Adrenal gland (tissue), 12 donors: ENCODE data around the gene UGT1A3. TPM values are rescaled to one million over a fixed set of nuclear protein-coding genes. Genes with fewer than 3 reads are reported as not detected.

Source experiments
- DNase-seq, 7 donors: peaks; one replicate each; pipeline ENCODE4 v3.0.0-alpha.2; 2019 to 2020
- H3K27ac ChIP-seq, 5 donors: fragments of 200-600 bp; sonication (generic) in 4 of 5; 1 replicate in 3 of 5; 2 replicates in 2 of 5; pipeline versions ENCODE4 v1.5.1 to v1.8.0; 2016 to 2020; ENCODE audit warnings: mild to moderate bottlenecking in 1 of 5
- H3K27me3 ChIP-seq: fragments of 200-600 bp; 2 replicates; pipeline ENCODE4 v1.8.0; 2021
- H3K36me3 ChIP-seq, 2 donors: fragments of 200-600 bp; replicated peaks in 1 of 2; 1 replicate in 1 of 2; 2 replicates in 1 of 2; pipeline versions ENCODE4 v1.5.1 to v1.8.0; 2018 to 2022
- H3K4me1 ChIP-seq, 2 donors: fragments of 200-600 bp; replicated peaks in 1 of 2; 1 replicate in 1 of 2; 2 replicates in 1 of 2; pipeline versions ENCODE4 v1.5.1 to v1.8.0; 2018 to 2021
- H3K4me3 ChIP-seq, 4 donors: fragments of 200-600 bp; sonication (generic) in 3 of 4; one replicate each; pipeline ENCODE4 v1.5.1; 2016 to 2018
- H3K9me3 ChIP-seq, 3 donors: fragments of 200-600 bp; sonication (generic) in 1 of 3; replicated peaks in 1 of 3; 1 replicate in 2 of 3; 2 replicates in 1 of 3; pipeline versions ENCODE4 v1.5.1 to v1.8.0; 2016 to 2021
- CTCF ChIP-seq, 6 experiments: fragments of 450-650 bp in 4 of 6; fragments of 200-600 bp in 2 of 6; sonication (generic) in 1 of 6; IDR thresholded peaks; 1 replicate in 5 of 6; 2 replicates in 1 of 6; pipeline versions ENCODE4 v1.5.1 to v1.8.0; 2016 to 2021; ENCODE audit warnings: antibody characterized with exemption in 6 of 6, mild to moderate bottlenecking in 2 of 6, moderate library complexity in 1 of 6
- POLR2A ChIP-seq, 2 donors: fragments of 450-650 bp; IDR thresholded peaks; one replicate each; pipeline ENCODE4 v1.6.1; 2017; ENCODE audit warnings: antibody characterized with exemption in 2 of 2, mild to moderate bottlenecking in 2 of 2, moderate library complexity in 1 of 2
- WGBS, 4 donors: extraction: QIAGEN DNeasy Blood & Tissue Kit in 2 of 4; methylation state at CpG; one replicate each; pipeline versions ENCODE4 v1.1.5 to v1.1.7; 2013 to 2017; 5-methylcytosine and 5-hydroxymethylcytosine counted together
- intact Hi-C, 2 donors: fragments of 100-400 bp; cut with DNase I; formaldehyde crosslinking; loops; one replicate each; pipeline versions ENCODE4 v1.14.1 to v1.15.0; 2022 to 2023
- polyA plus RNA-seq, 3 donors: library from polyadenylated mRNA; stranded (reverse); fragments of 200-250 nt in 2 of 3; fragments of 350-450 nt in 1 of 3; fragmentation: Illumina TruSeq in 1 of 3; extraction: RNeasy Lipid Tissue Mini Kit (QIAGEN cat#74804) in 1 of 3; gene quantifications; one replicate each; pipeline ENCODE4 v1.2.3, GENCODE V29; 2013 to 2014
- total RNA-seq, 9 donors: library from RNA; depleted of rRNA in 4 of 9; stranded (reverse); fragments of >200 nt in 4 of 9; fragments of 120-200 nt in 1 of 9; fragmentation: NEBNext Ultra II Directional in 1 of 9; extraction: Animal tissue kit (Norgen Biotek cat#: 25700) in 1 of 9; gene quantifications; one replicate each; pipeline versions ENCODE4 v1.1.0 to v1.2.4, GENCODE V29; 2013 to 2023
- donor health status: healthy with polysubstance abuse.
- donor health status: Bipolar disorder and iron deficiency.
- donor health status: DM: yes; HTN: yes; CAD: no.
- donor health status: DM: no; HTN: no; CAD: no.
- donor health status: DM: no; HTN: no; CAD: no.
- donor health status: DM: yes; HTN: yes; CAD: no.

UGT1A3 gene
- total and polyA plus RNA-seq, 12 donors: not detected

DNA sequence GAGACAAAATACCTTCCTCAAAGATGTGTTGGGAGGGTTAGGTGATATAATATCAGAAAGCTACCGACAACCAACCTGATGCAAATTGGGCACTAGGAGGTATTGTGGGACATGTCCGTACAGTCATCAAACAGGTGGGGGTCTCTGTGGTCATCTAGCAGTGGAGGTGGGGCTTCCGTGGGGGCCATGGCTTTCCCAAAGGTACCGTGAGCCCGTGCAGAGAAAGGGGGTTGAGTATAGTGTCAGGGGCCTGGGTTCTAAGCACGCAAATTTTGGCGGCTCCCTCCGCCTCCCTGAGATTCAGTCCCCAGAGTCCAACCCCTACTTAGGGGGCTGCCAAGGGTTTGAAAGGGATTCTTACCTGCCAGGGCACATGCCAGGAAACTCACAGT, 92.9 kb downstream of the UGT1A3 start:
- H3K27me3 ChIP-seq: no peaks in the 10 kb centered on the region
- H3K9me3 ChIP-seq: no peaks in the 10 kb centered on the region
- no peaks in the 10 kb centered on the region for H3K36me3 ChIP-seq
- no peak overlapping the region for H3K27ac ChIP-seq
- WGBS, 4 donors: 86 to 95% (median 91%) methylated on average over 5 to 8 of the region's 8 CpGs
- no peak overlapping the region for H3K4me3 ChIP-seq
- no peaks in the 10 kb centered on the region for H3K4me1 ChIP-seq
- intact Hi-C loops: no loop called here
- TF ChIP-seq POLR2A (IDR thresholded peaks at IDR 0.05): no peak
- TF ChIP-seq CTCF (IDR thresholded peaks at IDR 0.05): no peak
- DNase-seq: no peak

DNA sequence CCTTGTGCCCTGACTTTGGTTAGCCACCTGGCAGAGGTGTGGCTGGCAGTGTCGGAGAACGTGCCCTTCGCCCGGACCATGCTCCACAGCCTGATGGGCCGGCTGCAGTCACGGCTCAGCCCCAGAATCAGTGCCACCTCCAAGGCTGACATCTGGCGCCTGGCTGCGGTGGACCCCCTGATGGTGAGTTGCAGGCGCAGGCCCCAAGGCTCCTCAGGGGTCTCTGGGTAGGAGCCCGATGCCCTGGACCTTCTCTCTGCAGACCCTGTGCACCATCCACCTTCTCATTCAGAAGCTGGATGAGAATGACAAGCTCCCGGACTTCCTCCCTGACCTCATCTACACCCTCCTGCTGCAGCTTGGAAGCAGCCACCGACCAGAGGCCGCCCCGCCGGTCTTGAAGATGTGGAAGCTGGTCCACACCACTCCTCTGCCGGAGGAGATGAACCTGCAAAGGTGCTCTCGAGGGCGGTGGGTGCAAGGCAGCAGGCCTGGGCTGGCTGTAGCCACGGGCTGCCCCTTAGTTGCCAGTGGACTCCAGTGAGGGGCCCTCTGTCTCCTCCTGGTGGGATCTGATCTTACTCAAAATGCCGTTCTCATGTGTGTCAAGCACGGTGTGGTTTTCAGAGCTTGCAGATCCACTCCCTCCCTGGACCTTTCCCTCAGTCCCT, 93.4 kb downstream of the UGT1A3 start:
- no peaks in the 10 kb centered on the region for H3K36me3 ChIP-seq
- TF ChIP-seq POLR2A (IDR thresholded peaks at IDR 0.05): no peak
- TF ChIP-seq CTCF (IDR thresholded peaks at IDR 0.05): no peak
- no peaks in the 10 kb centered on the region for H3K4me1 ChIP-seq
- H3K27me3 ChIP-seq: no peaks in the 10 kb centered on the region
- no peak for DNase-seq
- no peaks in the 10 kb centered on the region for H3K9me3 ChIP-seq
- WGBS, 4 donors: 85 to 93% (median 87%) methylated on average over 3 to 21 of the region's 21 CpGs
- intact Hi-C loops: no loop called here
- H3K27ac ChIP-seq: no peak overlapping the region
- no peak overlapping the region for H3K4me3 ChIP-seq

Other genes with a start within 250 kb of the UGT1A3 start
- 10 to 100 TPM; 29.9 to 64.7 (median 44.1) TPM for gene USP40, start 162.3 kb upstream of the UGT1A3 start, total RNA-seq
- 10 to 100 TPM; 25.1 to 98.7 (median 85.4) TPM for gene USP40, start 162.3 kb upstream of the UGT1A3 start, polyA plus RNA-seq
- gene UGT1A8, start 111.4 kb upstream of the UGT1A3 start, total RNA-seq: not detected
- gene UGT1A8, start 111.4 kb upstream of the UGT1A3 start, polyA plus RNA-seq: under 1 TPM in 1 of 3 donors, not detected in 2; 0.05 TPM
- not detected for gene UGT1A10, start 92.6 kb upstream of the UGT1A3 start, total RNA-seq
- gene UGT1A10, start 92.6 kb upstream of the UGT1A3 start, polyA plus RNA-seq: not detected
- not detected for gene UGT1A9, start 57.1 kb upstream of the UGT1A3 start, total RNA-seq
- gene UGT1A9, start 57.1 kb upstream of the UGT1A3 start, polyA plus RNA-seq: not detected
- 10 to 100 TPM in 1 of 9 donors, 1 to 10 TPM in 1, under 1 TPM in 5, not detected in 2; 0.11 to 10.1 (median 0.94) TPM for gene UGT1A7, start 47.1 kb upstream of the UGT1A3 start, total RNA-seq
- gene UGT1A7, start 47.1 kb upstream of the UGT1A3 start, polyA plus RNA-seq: under 1 TPM in 2 of 3 donors, not detected in 1; 0.33 to 0.74 TPM
- not detected for gene UGT1A6, start 36.2 kb upstream of the UGT1A3 start, total RNA-seq
- gene UGT1A6, start 36.2 kb upstream of the UGT1A3 start, polyA plus RNA-seq: under 1 TPM in 1 of 3 donors, not detected in 2; 0.16 TPM
- gene UGT1A5, start 16.1 kb upstream of the UGT1A3 start, total RNA-seq: under 1 TPM in 1 of 9 donors, not detected in 8; 0.43 TPM
- gene UGT1A5, start 16.1 kb upstream of the UGT1A3 start, polyA plus RNA-seq: not detected
- under 1 TPM in 1 of 9 donors, not detected in 8; 0.36 TPM for gene UGT1A4, start 10.3 kb upstream of the UGT1A3 start, total RNA-seq
- gene UGT1A4, start 10.3 kb upstream of the UGT1A3 start, polyA plus RNA-seq: not detected
- gene UGT1A1, start 31.2 kb downstream of the UGT1A3 start, total RNA-seq: under 1 TPM in 1 of 9 donors, not detected in 8; 0.52 TPM
- under 1 TPM in 1 of 3 donors, not detected in 2; 0.08 TPM for gene UGT1A1, start 31.2 kb downstream of the UGT1A3 start, polyA plus RNA-seq
- not detected for gene MROH2A, start 49.3 kb downstream of the UGT1A3 start, total RNA-seq
- gene MROH2A, start 49.3 kb downstream of the UGT1A3 start, polyA plus RNA-seq: under 1 TPM in 1 of 3 donors, not detected in 2; 0.13 TPM
- 1 to 10 TPM in 7 of 9 donors, under 1 TPM in 2; 0.28 to 7.5 (median 1.8) TPM for gene HJURP, start 125.5 kb downstream of the UGT1A3 start, total RNA-seq
- gene HJURP, start 125.5 kb downstream of the UGT1A3 start, polyA plus RNA-seq: 1 to 10 TPM in 1 of 3 donors, under 1 TPM in 2; 0.61 to 2.2 (median 0.72) TPM
- not detected for gene TRPM8, start 188.3 kb downstream of the UGT1A3 start, total RNA-seq
- not detected for gene TRPM8, start 188.3 kb downstream of the UGT1A3 start, polyA plus RNA-seq